Activated CD4-positive, alpha-beta T cell treated with anti-CD3 and anti-CD28 coated beads for 36 hours (primary cell): Measurements from ENCODE around the gene DNAJC4. TPM values are rescaled to one million over a fixed set of nuclear protein-coding genes. Genes with fewer than 3 reads are reported as not detected.

Source experiments
- ATAC-seq: fragments of 200-7000 bp; cut with Tn5 transposase; one replicate; pipeline ENCODE4 v1.10.0; 2021; ENCODE audit warnings: mild to moderate bottlenecking, moderate library complexity
- CTCF ChIA-PET: fragments of 350-600 bp; sonication (Branson Sonifier 250); formaldehyde crosslinking; loops from one replicate; lab custom pipeline; 2021; ENCODE audit warnings: antibody characterized with exemption; lab: Charles Lee
- POLR2A ChIA-PET: fragments of 350-600 bp; sonication (Branson Sonifier 250); formaldehyde crosslinking; loops from one replicate; lab custom pipeline; 2021; ENCODE audit warnings: antibody characterized with exemption, inconsistent platforms; lab: Charles Lee
- DNase-seq: peaks from one replicate; pipeline ENCODE4 v3.0.0-alpha.2; 2020
- H3K27ac Mint-ChIP-seq: one replicate; pipeline ENCODE4 v1.8.0; 2021; ENCODE audit warnings: mixed read lengths
- H3K27me3 Mint-ChIP-seq: one replicate; pipeline ENCODE4 v1.8.0; 2021; ENCODE audit warnings: mixed read lengths
- H3K36me3 Mint-ChIP-seq: one replicate; pipeline ENCODE4 v1.8.0; 2021; ENCODE audit warnings: low read depth, mixed read lengths
- H3K4me1 Mint-ChIP-seq: one replicate; pipeline ENCODE4 v1.8.0; 2021; ENCODE audit warnings: mixed read lengths
- H3K4me3 Mint-ChIP-seq: one replicate; pipeline ENCODE4 v1.8.0; 2021; ENCODE audit warnings: mild to moderate bottlenecking, moderate library complexity, mixed read lengths
- H3K9me3 Mint-ChIP-seq: one replicate; pipeline ENCODE4 v1.8.0; 2021; ENCODE audit warnings: low read depth, mixed read lengths
- intact Hi-C, 2 experiments: fragments of 100-400 bp; cut with DNase I in 1 of 2; cut with micrococcal nuclease in 1 of 2; formaldehyde crosslinking; loops; one replicate each; pipeline versions ENCODE4 v1.14.2 to v1.15.1; 2022 to 2024; cut with DNase I, micrococcal nuclease
- total RNA-seq, 2 experiments: library from RNA; stranded (reverse); gene quantifications; one replicate each; pipeline ENCODE4 v1.2.3, GENCODE V29; 2021

Gene DNAJC4
- total RNA-seq, 2 experiments from 2014 or later, result 21.9 to 23.1 TPM

DNA sequence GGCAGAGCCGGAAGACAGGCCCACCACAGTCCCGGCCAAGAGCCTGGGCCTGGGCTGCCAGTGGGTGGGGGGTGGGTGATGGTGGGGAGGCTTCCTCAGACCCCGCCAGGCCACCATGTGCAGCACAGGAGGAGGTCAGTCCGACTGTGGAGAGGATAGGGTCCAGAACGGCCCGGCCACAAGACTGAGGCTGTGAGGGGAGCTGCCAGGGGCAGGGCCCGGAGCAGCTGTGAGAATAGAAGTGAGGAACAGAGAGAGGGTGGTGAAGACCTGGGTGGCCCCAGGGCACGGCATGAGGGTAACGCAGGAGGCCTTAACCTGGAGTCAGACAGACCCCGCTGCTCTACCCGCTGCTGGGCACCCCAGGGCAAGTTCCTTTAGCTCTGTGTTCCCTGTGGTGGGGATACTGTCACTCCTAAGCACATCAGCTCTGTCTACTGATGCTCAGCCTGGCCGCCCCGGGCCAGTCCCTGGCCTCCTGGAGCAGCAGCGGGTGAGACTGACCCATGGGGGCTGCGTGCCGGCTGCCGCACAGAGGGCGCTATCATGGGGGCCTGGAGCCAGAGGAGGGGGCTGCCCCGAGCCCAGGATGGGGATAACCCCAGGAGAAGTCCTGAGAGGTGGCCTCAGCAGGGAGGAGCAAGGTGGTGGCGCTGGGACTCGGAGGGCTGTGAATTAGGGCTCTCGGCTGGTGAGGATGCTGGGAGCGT is 22.1 kb upstream of the DNAJC4 start:
- Mint-ChIP-seq H3K4me3 (peak overlapping the region; percentile 90), H3K9me3 (no peaks in the 10 kb centered on the region), H3K4me1 (peaks cover 44% of the 10 kb centered on the region), H3K27ac (peak overlapping the region; percentile 99), H3K36me3 (peaks cover 75% of the 10 kb centered on the region), H3K27me3 (no peaks in the 10 kb centered on the region)
- ChIA-PET POLR2A (interaction anchor here (0.5 to 3.7 kb wide), 14 partner anchors 8 to 1637 kb away, joined by 3 to 28 read pairs (median 6); partner anchors contain the start of genes FKBP2, NUDT22, PRDX5 and STIP1), CTCF (interaction anchor here (0.6 to 7.3 kb wide), 11 partner anchors 14 to 208 kb away, joined by 3 to 111 read pairs (median 5); partner anchors contain the start of genes CATSPERZ, ESRRA, NUDT22 and STIP1)
- DNase-seq, result no peak
- ATAC-seq, result no peak
- intact Hi-C loops, result loop anchor here in 1 of 2 experiments (5.0 kb wide), 1 partner anchor 34 kb away; the partner anchor contains the start of gene FKBP2

DNA sequence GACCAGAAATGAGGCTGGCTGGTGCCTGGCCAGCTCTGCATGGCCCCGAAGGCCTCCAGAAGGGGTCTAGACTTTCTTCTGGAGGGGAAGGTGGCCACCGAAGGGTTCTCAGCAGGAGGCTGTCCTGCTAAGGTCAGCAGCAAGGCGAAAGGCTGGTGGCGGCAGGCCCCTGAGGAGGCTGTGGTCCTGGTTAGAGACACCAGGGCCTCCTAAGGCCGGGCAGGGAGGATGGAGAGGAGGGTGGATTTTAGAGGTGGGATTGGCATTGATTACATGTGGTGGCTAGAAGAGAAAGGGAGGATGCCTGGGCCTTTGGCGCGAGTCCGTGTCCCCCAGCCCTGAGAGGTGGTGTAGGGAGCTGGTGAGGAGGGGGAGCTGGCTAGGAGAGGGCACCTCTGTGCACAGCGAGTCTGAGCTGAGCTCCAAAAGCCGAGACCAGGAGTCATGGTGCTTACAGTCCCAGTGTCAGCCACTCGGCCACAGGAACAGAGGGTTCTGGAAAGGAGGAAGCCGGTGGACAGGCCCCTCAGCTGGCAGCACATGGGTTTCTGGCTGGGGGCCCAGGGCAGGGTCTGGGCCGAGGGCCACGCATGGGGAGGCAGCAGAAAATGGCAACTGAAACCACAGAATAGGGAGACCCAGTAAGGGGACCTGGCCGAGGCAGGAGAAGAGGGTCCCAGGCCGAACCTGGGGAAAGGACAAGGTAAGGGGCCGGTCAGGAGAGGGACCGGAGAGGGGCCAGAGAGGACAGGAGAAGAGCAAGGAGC is 21.4 kb upstream of the DNAJC4 start:
- ATAC-seq (no peak), DNase-seq (no peak)
- H3K4me3 Mint-ChIP-seq, result peak overlapping the region; percentile 90
- H3K9me3 Mint-ChIP-seq, result no peaks in the 10 kb centered on the region
- intact Hi-C loops, result loop anchor here in 1 of 2 experiments (5.0 kb wide), 1 partner anchor 33 kb away; the partner anchor contains the start of gene FKBP2
- no peaks in the 10 kb centered on the region for H3K27me3 Mint-ChIP-seq
- ChIA-PET CTCF (interaction anchor here (0.7 to 7.3 kb wide), 4 partner anchors 15 to 94 kb away, joined by 3 to 111 read pairs (median 4); partner anchors contain the start of genes CATSPERZ, ESRRA, NUDT22 and TRPT1), POLR2A (interaction anchor here (1.4 to 3.7 kb wide), 4 partner anchors 8 to 24 kb away, joined by 3 to 24 read pairs (median 10); partner anchors contain the start of gene STIP1)
- peaks cover 74% of the 10 kb centered on the region for H3K36me3 Mint-ChIP-seq
- peak overlapping the region; percentile 99 for H3K27ac Mint-ChIP-seq
- H3K4me1 Mint-ChIP-seq, result peaks cover 40% of the 10 kb centered on the region

DNA sequence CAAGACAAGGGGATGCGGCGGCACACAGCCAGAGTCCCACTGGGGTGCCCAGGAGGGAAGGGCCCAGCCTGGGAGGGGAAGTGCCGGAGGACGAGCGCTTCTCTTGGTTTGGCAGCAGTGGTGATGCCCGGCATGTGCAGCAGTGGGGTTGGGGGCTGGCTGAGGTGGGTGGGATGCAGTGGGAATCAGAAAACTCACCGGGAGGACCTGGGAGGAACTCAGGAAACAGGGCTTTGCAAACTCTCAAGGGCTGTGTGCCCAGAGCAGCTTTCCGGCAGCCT is 20.8 kb upstream of the DNAJC4 start:
- H3K4me3 Mint-ChIP-seq, result peak overlapping the region; percentile 90
- ChIA-PET POLR2A (no interaction called here), CTCF (interaction anchor here (7.3 kb wide), 1 partner anchor 93 kb away, joined by 111 read pairs; the partner anchor contains the start of genes CATSPERZ and ESRRA)
- H3K27me3 Mint-ChIP-seq, result no peaks in the 10 kb centered on the region
- H3K27ac Mint-ChIP-seq, result peak overlapping the region; percentile 99
- peaks cover 72% of the 10 kb centered on the region for H3K36me3 Mint-ChIP-seq
- ATAC-seq (no peak), DNase-seq (no peak)
- H3K4me1 Mint-ChIP-seq, result peaks cover 36% of the 10 kb centered on the region
- no peaks in the 10 kb centered on the region for H3K9me3 Mint-ChIP-seq
- intact Hi-C loops, result loop anchor here in 1 of 2 experiments (5.0 kb wide), 1 partner anchor 33 kb away; the partner anchor contains the start of gene FKBP2

DNA sequence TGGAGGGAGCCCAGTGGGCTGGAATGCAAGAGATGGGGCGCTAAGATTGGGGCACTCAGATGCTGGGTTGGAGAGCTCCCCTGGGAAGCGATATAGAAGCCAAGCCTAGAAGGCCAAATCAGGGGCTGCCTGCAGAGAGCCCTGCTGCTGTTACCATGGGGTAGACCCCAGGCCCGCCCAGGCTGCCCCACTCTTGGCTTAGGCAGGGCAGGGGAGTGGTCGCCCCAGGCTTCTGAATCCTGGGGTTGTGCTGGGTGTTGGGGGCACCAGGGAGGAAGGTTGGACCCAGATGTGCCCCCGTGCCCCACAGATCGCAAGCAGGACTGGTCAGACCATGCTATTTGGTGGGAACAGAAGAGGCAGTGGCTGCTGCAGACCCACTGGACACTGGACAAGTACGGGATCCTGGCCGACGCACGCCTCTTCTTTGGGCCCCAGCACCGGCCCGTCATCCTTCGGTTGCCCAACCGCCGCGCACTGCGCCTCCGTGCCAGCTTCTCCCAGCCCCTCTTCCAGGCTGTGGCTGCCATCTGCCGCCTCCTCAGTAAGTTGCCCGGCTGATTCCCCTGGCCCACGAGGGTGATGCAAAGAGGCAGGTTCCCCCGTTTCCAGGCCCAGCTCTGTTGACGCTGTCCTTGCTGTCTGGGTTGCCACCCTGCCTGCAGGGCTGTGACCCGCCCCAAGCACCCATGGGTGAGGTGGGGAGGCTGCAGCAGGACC is 19.9 kb upstream of the DNAJC4 start:
- Mint-ChIP-seq H3K9me3 (no peaks in the 10 kb centered on the region), H3K4me1 (peaks cover 37% of the 10 kb centered on the region), H3K4me3 (no peak overlapping the region), H3K27me3 (no peaks in the 10 kb centered on the region), H3K36me3 (peaks cover 77% of the 10 kb centered on the region), H3K27ac (no peak overlapping the region)
- POLR2A ChIA-PET, result no interaction called here
- ATAC-seq, result no peak
- intact Hi-C loops, result no loop called here
- DNase-seq, result no peak
- CTCF ChIA-PET, result interaction anchor here (0.6 kb wide), 1 partner anchor 40 kb away, joined by 3 read pairs; no protein-coding TSS in a partner anchor

DNA sequence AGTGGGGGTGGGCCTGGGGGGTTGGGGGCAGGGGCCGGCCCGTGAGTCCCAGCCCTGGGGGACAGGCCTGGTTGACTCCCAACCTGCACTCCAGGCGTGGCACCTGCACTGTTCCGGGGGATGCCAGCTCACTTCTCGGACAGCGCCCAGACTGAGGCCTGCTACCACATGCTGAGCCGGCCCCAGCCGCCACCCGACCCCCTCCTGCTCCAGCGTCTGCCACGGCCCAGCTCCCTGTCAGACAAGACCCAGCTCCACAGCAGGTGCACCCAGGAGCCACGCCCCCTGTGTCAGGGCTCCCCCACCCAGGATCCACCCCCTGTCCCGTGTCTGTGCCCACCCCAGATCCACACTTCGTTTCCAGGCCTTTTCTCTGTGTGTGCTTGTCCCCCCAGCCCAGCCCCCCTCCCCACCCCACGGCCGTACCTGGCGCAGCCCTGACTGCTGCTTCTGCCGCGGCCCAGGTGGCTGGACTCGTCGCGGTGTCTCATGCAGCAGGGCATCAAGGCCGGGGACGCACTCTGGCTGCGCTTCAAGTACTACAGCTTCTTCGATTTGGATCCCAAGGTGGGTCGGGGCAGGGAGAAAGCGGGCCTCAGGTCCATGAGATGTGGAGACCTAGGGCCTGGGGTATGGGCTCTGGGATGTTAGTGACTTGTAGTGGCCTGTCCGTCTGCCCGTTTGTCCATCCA is 19.0 kb upstream of the DNAJC4 start:
- Mint-ChIP-seq H3K36me3 (peaks cover 72% of the 10 kb centered on the region), H3K9me3 (no peaks in the 10 kb centered on the region), H3K4me1 (peaks cover 29% of the 10 kb centered on the region), H3K27me3 (no peaks in the 10 kb centered on the region), H3K27ac (no peak overlapping the region), H3K4me3 (no peak overlapping the region)
- DNase-seq (no peak), ATAC-seq (no peak)
- ChIA-PET POLR2A (interaction anchor here (0.7 kb wide), 1 partner anchor 12 kb away, joined by 3 read pairs; no protein-coding TSS in a partner anchor), CTCF (interaction anchor here (0.6 kb wide), 1 partner anchor 41 kb away, joined by 3 read pairs; no protein-coding TSS in a partner anchor)
- intact Hi-C loops, result no loop called here

DNA sequence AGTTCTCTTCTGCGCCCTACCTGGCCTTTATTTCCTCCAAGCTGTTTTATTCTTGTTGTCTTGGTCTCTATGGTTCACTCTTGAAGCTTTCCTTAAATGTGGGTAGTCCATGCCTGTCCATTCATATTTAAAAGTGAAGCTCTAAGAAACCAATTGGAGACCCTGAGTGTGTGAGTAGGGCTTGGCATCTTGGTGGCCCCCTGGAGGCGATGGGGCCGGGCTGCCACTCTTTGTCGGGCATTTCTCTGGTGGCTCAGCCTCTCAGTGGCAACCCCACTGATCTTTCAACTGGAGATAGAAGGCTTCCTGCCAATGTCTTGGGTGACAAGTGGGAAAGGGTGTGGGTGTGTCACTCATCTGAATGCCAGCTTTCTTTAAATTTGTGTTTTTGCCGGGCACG is 13.5 kb upstream of the DNAJC4 start:
- Mint-ChIP-seq H3K36me3 (peaks cover 48% of the 10 kb centered on the region), H3K4me3 (no peak overlapping the region), H3K9me3 (no peaks in the 10 kb centered on the region), H3K27ac (no peak overlapping the region), H3K27me3 (no peaks in the 10 kb centered on the region), H3K4me1 (peaks cover 10% of the 10 kb centered on the region)
- CTCF ChIA-PET, result interaction anchor here (0.6 to 2.9 kb wide), 5 partner anchors 10 to 84 kb away, joined by 3 to 12 read pairs (median 3); no protein-coding TSS in a partner anchor
- intact Hi-C loops, result no loop called here
- ATAC-seq (no peak), DNase-seq (no peak)
- POLR2A ChIA-PET, result interaction anchor here (0.6 to 1.1 kb wide), 2 partner anchors 9 to 1286 kb away, joined by 3 to 4 read pairs; no protein-coding TSS in a partner anchor

DNA sequence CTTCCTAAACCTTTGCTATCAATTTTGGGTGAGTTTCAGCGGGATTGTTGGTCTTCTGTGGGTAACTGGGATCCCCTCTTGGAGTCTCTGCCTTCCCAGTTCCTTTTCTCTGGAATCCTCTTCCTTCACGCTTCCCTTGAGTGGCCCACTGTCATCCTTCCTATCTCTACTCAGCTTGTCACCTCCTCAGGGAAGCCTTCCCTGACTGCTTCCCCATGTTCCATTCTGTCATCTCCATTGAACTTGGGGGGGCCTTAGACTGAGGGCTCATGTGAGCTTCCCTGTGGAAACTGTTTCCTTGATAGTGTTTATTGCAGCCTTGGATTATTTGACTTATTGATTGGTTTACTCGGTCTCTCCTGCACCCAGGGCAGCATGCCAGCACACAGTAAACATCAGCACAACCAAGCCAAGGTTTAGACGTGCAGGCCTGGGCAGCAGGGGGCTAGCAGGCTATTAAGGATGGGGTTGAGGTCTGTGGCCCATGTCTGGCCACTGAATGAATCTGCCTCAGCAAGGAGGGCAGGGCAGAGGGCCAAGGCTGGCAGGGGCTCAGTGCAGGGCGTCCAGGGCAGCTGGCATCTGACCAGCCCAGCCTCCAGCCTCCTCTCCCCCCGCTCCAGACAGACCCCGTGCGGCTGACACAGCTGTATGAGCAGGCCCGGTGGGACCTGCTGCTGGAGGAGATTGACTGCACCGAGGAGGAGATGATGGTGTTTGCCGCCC is 11.6 kb upstream of the DNAJC4 start:
- CTCF ChIA-PET, result interaction anchor here (2.9 kb wide), 1 partner anchor 14 kb away, joined by 12 read pairs; no protein-coding TSS in a partner anchor
- H3K36me3 Mint-ChIP-seq, result peaks cover 40% of the 10 kb centered on the region
- H3K4me1 Mint-ChIP-seq, result peaks cover 10% of the 10 kb centered on the region
- H3K27me3 Mint-ChIP-seq, result no peaks in the 10 kb centered on the region
- H3K27ac Mint-ChIP-seq, result no peak overlapping the region
- POLR2A ChIA-PET, result no interaction called here
- no peak overlapping the region for H3K4me3 Mint-ChIP-seq
- H3K9me3 Mint-ChIP-seq, result no peaks in the 10 kb centered on the region
- ATAC-seq (no peak), DNase-seq (no peak)
- intact Hi-C loops, result no loop called here

DNA sequence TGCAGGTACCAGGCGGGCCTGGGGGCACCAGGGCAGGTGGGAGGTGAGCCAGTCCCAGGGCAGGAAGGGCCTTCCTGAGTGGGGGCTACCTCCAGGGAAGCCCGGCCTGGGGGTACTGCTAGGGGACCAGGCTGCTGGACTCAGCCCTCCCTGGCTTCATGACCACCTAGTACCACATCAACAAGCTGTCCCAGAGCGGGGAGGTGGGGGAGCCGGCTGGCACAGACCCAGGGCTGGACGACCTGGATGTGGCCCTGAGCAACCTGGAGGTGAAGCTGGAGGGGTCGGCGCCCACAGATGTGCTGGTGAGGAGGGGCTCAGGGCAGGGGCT is 11.0 kb upstream of the DNAJC4 start:
- CTCF ChIA-PET, result interaction anchor here (2.9 kb wide), 1 partner anchor 15 kb away, joined by 12 read pairs; no protein-coding TSS in a partner anchor
- no peak overlapping the region for H3K27ac Mint-ChIP-seq
- no peak overlapping the region for H3K4me3 Mint-ChIP-seq

DNA sequence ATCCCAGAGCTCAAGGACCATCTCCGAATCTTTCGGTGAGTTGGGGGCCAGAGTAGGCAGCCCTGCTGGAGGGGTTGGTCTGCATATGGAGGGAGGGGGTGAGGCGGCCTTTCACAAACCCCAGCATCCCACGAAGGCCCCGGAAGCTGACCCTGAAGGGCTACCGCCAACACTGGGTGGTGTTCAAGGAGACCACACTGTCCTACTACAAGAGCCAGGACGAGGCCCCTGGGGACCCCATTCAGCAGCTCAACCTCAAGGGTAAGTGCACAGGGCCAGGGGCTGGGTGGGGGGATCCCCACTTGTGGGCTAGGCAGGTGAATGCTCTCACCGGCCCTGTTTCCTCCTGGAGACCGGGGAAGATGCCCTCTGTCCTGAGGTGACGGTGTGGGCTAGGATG is 10.6 kb upstream of the DNAJC4 start:
- Mint-ChIP-seq H3K27ac (no peak overlapping the region), H3K4me1 (peaks cover 7% of the 10 kb centered on the region), H3K4me3 (no peak overlapping the region), H3K27me3 (no peaks in the 10 kb centered on the region), H3K36me3 (peaks cover 36% of the 10 kb centered on the region), H3K9me3 (no peaks in the 10 kb centered on the region)
- ATAC-seq (no peak), DNase-seq (no peak)
- intact Hi-C loops, result no loop called here
- CTCF ChIA-PET, result no interaction called here
- POLR2A ChIA-PET, result no interaction called here

More for the DNA sequence above, 11.0 kb upstream of the DNAJC4 start:
- DNase-seq, result no peak
- intact Hi-C loops, result no loop called here
- POLR2A ChIA-PET, result no interaction called here
- Mint-ChIP-seq H3K36me3 (peaks cover 41% of the 10 kb centered on the region), H3K4me1 (peaks cover 8% of the 10 kb centered on the region), H3K27me3 (no peaks in the 10 kb centered on the region), H3K9me3 (no peaks in the 10 kb centered on the region)
- ATAC-seq, result no peak

DNA sequence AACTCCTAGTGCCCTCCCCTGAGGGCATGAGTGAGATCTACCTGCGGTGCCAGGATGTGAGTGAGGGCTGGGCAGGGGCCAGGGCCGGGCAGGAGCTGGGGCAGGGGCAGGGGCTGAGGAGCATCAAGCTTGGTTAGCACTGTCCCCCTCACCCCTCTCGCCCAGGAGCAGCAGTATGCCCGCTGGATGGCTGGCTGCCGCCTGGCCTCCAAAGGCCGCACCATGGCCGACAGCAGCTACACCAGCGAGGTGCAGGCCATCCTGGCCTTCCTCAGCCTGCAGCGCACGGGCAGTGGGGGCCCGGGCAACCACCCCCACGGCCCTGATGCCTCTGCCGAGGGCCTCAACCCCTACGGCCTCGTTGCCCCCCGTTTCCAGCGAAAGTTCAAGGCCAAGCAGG is 10.1 kb upstream of the DNAJC4 start:
- POLR2A ChIA-PET, result no interaction called here
- DNase-seq (no peak), ATAC-seq (no peak)
- Mint-ChIP-seq H3K4me3 (no peak overlapping the region), H3K27me3 (no peaks in the 10 kb centered on the region), H3K9me3 (no peaks in the 10 kb centered on the region), H3K27ac (no peak overlapping the region), H3K4me1 (peaks cover 6% of the 10 kb centered on the region), H3K36me3 (peaks cover 31% of the 10 kb centered on the region)
- intact Hi-C loops, result no loop called here
- CTCF ChIA-PET, result no interaction called here
